HS-5 (cell line): Measurements from ENCODE around the gene RASGRF1.
A peak's percentile ranks its signal among the peaks of the same experiment; 100 is the strongest.

ENCODE experiments used
- DNase-seq: peaks from one replicate; pipeline ENCODE4 v3.0.0-alpha.2; 2012; ENCODE audit warnings: low read depth

Gene RASGRF1

GRCh38 chr15:78987556-78988360 is 102.8 kb downstream of the RASGRF1 start:
- no peak for DNase-seq

- no peak for DNase-seq
These were observed 104.6 kb downstream of the RASGRF1 start for GRCh38 chr15:78985859-78986475.

DNA sequence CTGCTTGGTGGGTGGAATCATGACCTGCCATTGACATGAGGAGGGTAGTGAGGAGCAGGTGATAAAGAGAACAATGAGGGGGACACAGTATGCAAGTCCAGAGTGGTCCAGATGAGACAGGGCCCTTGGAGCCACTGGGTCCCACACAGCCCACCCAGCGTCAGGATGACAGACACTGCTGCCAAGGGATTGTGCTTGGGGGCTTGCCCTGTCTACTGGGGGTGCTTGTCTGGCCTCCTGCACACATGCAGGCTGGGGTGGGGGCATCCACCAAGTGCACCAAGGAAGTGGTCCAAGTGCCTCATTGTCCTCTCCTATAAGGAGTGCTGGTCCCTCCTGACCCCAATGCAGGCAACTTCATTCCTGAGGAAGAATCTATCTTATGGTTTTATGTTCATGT is 106.5 kb downstream of the RASGRF1 start:
- no peak for DNase-seq

DNA sequence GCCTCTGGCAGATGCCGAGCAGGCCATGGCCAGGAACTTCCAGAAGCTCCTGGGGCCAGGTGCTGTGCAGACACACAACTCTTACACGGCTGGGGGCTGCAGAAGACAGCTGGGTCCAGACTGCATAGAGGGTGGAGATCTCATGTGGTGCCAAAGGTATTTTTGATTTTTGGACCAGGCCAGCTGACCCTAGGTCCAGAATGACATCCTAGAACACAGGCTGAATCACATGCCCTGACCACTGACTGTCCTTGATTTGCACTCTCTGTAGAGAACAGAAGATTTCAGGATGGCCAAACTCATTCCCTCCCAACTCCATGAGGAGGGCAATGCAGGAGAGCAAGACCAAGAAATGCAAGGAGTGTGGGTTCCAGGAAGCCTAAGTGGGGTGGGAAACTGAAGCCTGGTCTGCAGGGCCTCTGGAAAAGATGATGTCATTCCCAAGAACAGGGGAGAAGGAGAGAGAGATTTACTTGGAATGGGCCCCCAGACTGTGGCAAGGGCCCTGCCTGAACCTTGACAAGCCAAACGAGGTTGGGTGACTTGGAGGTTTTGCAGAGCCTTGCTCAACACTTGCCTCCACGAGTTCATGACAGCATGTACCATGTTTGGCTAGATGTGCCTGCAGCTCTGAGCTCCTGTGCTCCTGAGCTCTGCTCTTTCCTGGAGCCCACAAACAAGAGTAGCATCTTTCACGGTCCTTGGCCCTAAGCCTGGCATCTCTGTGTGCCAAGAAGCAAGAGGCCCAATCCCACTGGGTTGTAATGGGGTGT is 107.2 kb downstream of the RASGRF1 start:
- no peak for DNase-seq

DNA sequence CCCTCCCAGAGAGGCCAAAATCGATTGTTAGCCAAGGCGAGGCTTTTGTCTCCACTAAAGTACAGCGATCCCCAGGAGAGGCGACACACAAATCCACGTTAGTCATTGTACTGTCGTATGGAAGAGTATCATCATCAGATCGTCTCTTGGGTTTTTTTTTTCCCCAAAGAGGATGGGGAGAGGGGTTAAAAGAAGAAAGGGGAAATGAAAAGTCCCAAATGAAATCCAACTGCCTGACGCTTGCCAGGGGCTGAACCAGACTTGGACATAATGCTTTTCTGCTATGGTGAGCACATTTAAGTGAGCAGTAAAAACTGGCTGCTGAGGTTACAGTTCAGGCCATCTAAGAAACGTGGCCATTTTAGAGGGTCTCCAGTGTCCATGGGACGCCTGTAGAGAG is 107.8 kb downstream of the RASGRF1 start:
- DNase-seq, result no peak

- DNase-seq, result no peak
These were observed 108.9 kb downstream of the RASGRF1 start for GRCh38 chr15:78981532-78982313.

GRCh38 chr15:78979456-78980320 is 110.9 kb downstream of the RASGRF1 start:
- DNase-seq, result peak; percentile 49

DNA sequence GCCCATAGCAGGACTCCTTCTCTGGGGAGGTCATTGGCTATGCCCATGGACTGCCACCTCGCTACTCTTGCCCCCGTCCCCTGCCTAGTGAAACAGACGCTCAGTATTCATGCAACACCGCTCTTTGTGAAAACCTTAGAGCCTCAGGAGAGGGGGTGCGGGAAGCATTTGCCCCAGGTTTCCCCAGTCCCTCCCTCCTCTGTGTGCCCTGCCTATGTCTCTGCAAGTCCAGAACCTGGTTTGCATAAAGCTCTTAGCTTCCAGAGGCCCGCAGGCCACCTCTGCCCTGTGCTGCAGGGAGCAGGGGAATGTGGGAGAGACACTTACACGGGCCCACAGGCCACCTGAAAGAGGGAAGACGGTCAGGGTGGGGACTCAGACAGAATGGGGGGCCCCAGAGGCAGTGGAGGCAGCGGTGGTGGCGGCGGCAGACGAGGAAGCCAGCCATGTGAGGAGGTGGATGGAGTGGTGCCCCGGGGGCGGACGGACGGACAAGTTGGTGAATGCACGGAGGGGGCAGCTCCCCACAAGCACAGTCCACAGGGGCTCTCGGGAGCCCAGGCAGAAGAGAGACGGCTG is 111.9 kb downstream of the RASGRF1 start:
- no peak for DNase-seq

DNA sequence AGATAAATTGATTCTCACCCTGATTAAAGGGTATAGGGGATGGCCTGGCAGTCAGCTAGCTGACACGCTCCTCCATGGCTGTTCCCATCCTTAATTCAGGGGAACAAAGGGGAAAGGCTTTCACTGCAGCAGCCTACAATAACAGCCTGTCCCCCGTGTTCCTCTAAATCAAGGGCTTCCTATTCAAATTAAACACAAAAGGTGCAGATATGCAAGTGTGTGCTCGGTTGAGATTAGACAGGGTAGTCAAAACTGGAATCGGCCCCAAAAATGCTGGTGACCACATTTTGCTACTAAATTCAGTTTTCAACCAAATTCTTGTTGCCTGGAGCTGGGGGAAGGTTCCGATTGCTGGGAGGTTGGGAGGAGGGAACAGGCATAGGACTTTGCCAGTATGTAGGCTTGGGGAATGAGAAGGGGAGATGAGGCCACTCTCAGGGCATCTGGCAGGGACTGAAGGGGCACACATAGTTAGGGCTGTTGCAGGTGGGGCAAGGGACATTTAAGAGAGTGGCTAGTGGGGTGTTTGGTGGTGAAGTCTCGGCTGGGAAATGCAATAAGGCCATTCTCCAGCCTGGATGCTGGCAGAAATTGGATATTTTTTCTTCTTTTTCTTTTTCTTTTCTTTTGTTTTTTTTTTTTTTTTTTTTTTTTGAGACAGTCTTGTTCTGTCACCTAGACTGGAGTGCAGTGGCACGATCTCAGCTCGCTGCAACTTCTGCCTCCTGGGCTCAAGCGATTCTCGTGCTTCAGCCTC is 112.8 kb downstream of the RASGRF1 start:
- no peak for DNase-seq

DNA sequence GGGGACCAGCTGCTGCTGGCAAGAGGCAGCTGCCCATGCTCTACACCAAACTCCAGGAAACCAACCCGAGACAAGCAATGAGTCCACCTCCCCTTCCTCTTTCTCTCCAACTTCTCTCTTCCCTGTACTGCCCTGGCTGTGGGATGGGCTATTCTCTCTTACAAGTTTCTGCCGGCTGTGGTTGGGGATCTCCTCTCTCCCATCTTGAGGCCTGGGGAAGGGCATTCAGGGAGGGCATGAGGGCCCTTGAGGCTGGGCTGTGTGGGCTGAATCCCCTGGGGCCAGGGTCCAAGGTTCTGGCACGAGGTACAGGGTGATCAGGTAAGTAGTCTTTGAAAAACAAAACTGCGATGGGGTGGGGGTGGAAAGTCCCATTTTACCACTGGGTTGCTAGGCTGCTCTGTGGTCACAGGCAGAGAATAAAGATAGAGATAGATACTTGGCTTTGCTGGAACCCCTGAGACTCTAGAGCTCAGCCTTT is 113.4 kb downstream of the RASGRF1 start:
- no peak for DNase-seq

GRCh38 chr15:78976691-78977090 is 113.9 kb downstream of the RASGRF1 start:
- DNase-seq, result no peak

GRCh38 chr15:78974272-78974918 is 116.2 kb downstream of the RASGRF1 start:
- DNase-seq, result no peak

- no peak for DNase-seq
These were observed 120.8 kb downstream of the RASGRF1 start for GRCh38 chr15:78969687-78970349.

GRCh38 chr15:78968539-78969271 is 121.9 kb downstream of the RASGRF1 start:
- DNase-seq, result no peak

- DNase-seq, result no peak
These were observed 122.5 kb downstream of the RASGRF1 start for GRCh38 chr15:78968114-78968513.

DNA sequence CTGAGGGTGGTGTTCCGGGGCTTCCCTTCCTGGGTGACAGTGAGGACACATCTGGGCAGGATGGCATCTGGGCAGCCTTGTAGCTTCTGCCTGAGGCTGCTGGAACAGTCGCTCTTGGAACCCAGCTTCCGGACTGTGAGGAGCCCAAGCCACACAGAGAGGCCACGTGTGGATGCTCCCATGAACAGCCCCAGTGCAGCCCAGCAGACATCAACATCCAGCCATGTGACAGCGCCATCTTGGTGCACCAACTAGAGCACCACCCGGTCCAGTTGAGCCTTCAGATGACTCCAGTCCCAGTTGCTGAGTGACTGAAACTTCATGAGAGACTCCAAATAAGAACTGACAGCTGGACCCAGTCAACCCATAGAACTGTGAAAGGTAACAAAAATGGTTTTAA is 130.3 kb downstream of the RASGRF1 start:
- no peak for DNase-seq

DNA sequence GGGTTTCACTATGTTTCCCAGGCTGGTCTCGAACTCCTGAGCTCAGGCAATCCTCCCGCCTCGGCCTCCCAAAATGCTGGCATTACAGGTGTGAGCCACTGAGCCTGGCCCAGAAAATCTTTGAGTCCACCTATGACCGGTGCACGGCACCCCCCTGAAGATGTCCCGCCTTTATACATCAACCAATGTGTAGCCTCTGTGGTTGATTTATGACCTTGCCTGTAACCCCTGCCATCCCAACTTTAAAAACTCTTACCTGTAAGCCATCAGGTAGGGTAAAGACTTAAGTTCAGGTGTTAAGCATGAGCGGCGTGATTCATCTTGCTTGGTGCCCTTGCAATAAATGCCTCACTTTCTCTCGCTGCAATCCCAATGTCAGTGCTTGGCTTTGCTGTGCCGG is 131.2 kb downstream of the RASGRF1 start:
- DNase-seq, result no peak
